Measurements from ENCODE around the gene DLG1. TPM values are rescaled to one million over a fixed set of nuclear protein-coding genes. Genes with fewer than 3 reads are reported as not detected.
A peak's percentile ranks its signal among the peaks of the same experiment; 100 is the strongest.

DLG1 gene
- total RNA-seq, 1 donor from 2014 or later = 80.2 TPM

GRCh38 chr3:197010556-197011351 is 287.7 kb downstream of the DLG1 start:
- TF ChIP-seq CTCF (IDR thresholded peaks at IDR 0.05) = no peak
- H3K36me3 ChIP-seq = no peaks in the 10 kb centered on the region
- H3K4me3 ChIP-seq = no peak overlapping the region
- DNase-seq = peak; percentile 25
- no peaks in the 10 kb centered on the region for H3K4me1 ChIP-seq
- peaks cover 5% of the 10 kb centered on the region for H3K27me3 ChIP-seq (ENCODE audit: low read depth)
- H3K27ac ChIP-seq = no peak overlapping the region
- intact Hi-C loops (cut with DNase I) = no loop called here
- no peaks in the 10 kb centered on the region for H3K9me3 ChIP-seq
- ATAC-seq = no peak

- no peak overlapping the region for H3K4me3 ChIP-seq
- TF ChIP-seq CTCF (IDR thresholded peaks at IDR 0.05) = no peak
- no peaks in the 10 kb centered on the region for H3K36me3 ChIP-seq
- intact Hi-C loops (cut with DNase I) = no loop called here
- H3K4me1 ChIP-seq = no peaks in the 10 kb centered on the region
- no peak for ATAC-seq
- peaks cover 5% of the 10 kb centered on the region for H3K27me3 ChIP-seq (ENCODE audit: low read depth)
- no peak overlapping the region for H3K27ac ChIP-seq
- no peaks in the 10 kb centered on the region for H3K9me3 ChIP-seq
- DNase-seq = no peak
Measured at GRCh38 chr3:197009532-197010019, 288.8 kb downstream of the DLG1 start.

- H3K9me3 ChIP-seq = no peaks in the 10 kb centered on the region
- DNase-seq = no peak
- no peak for TF ChIP-seq CTCF (IDR thresholded peaks at IDR 0.05)
- peaks cover 5% of the 10 kb centered on the region for H3K27me3 ChIP-seq (ENCODE audit: low read depth)
- H3K36me3 ChIP-seq = no peaks in the 10 kb centered on the region
- peaks cover 8% of the 10 kb centered on the region for H3K4me1 ChIP-seq
- intact Hi-C loops (cut with DNase I) = no loop called here
- no peak overlapping the region for H3K4me3 ChIP-seq
- no peak overlapping the region for H3K27ac ChIP-seq
- ATAC-seq = no peak
Measured at GRCh38 chr3:197008436-197009209, 289.8 kb downstream of the DLG1 start.

GRCh38 chr3:197007953-197008352 is 290.5 kb downstream of the DLG1 start:
- intact Hi-C loops (cut with DNase I) = no loop called here
- H3K27me3 ChIP-seq (ENCODE audit: low read depth) = peaks cover 5% of the 10 kb centered on the region
- no peak for ATAC-seq
- H3K4me1 ChIP-seq = peaks cover 10% of the 10 kb centered on the region
- H3K36me3 ChIP-seq = no peaks in the 10 kb centered on the region
- H3K27ac ChIP-seq = no peak overlapping the region
- H3K4me3 ChIP-seq = no peak overlapping the region
- no peak for TF ChIP-seq CTCF (IDR thresholded peaks at IDR 0.05)
- no peak for DNase-seq
- no peaks in the 10 kb centered on the region for H3K9me3 ChIP-seq

- Histone ChIP-seq H3K9me3 (no peaks in the 10 kb centered on the region), H3K27me3 (ENCODE audit: low read depth) (peaks cover 5% of the 10 kb centered on the region), H3K27ac (no peak overlapping the region), H3K36me3 (no peaks in the 10 kb centered on the region), H3K4me1 (peaks cover 11% of the 10 kb centered on the region), H3K4me3 (no peak overlapping the region)
- ATAC-seq = no peak
- intact Hi-C loops (cut with DNase I) = no loop called here
- no peak for TF ChIP-seq CTCF (IDR thresholded peaks at IDR 0.05)
- no peak for DNase-seq
Measured at GRCh38 chr3:197007296-197007940, 291.0 kb downstream of the DLG1 start.

Measured in lower lobe of right lung (tissue), 2 donors.